HG03558 (cell line): ENCODE results near the gene CELF2.

ENCODE experiments used
- ATAC-seq: cut with Tn5 transposase; IDR thresholded peaks from one replicate; pipeline ENCODE4 v1.9.1; 2021; ENCODE audit warnings: moderate number of reproducible peaks; ENCODE audit not compliant: unreplicated experiment; ENCODE audit errors: extremely low read depth

CELF2 gene

GRCh38 chr10:11050301-11051287, 32.9 kb downstream of the CELF2 start:
- ATAC-seq, result no peak

GRCh38 chr10:11057018-11057417, 39.3 kb downstream of the CELF2 start:
- no peak for ATAC-seq

- no peak for ATAC-seq
Measured at GRCh38 chr10:11057448-11057847, 39.8 kb downstream of the CELF2 start.

- no peak for ATAC-seq
Measured at GRCh38 chr10:11057994-11058393, 40.3 kb downstream of the CELF2 start.

GRCh38 chr10:11058965-11059364, 41.3 kb downstream of the CELF2 start:
- no peak for ATAC-seq

- no peak for ATAC-seq
Measured at GRCh38 chr10:11063856-11064255, 46.2 kb downstream of the CELF2 start.

- ATAC-seq, result no peak
Measured at GRCh38 chr10:11064832-11065231, 47.2 kb downstream of the CELF2 start.

- no peak for ATAC-seq
Measured at GRCh38 chr10:11065567-11065966, 47.9 kb downstream of the CELF2 start.

GRCh38 chr10:11066520-11066919, 48.8 kb downstream of the CELF2 start:
- ATAC-seq, result no peak

- no peak for ATAC-seq
Measured at GRCh38 chr10:11068861-11069633, 51.4 kb downstream of the CELF2 start.

GRCh38 chr10:11073410-11073809, 55.7 kb downstream of the CELF2 start:
- no peak for ATAC-seq

GRCh38 chr10:11074536-11075267, 57.0 kb downstream of the CELF2 start:
- peak; percentile 80 for ATAC-seq

- no peak for ATAC-seq
Measured at GRCh38 chr10:11076221-11076620, 58.5 kb downstream of the CELF2 start.

GRCh38 chr10:11080564-11080984, 62.9 kb downstream of the CELF2 start:
- peak; percentile 68 for ATAC-seq

GRCh38 chr10:11081408-11081807, 63.7 kb downstream of the CELF2 start:
- ATAC-seq, result no peak

- no peak for ATAC-seq
Measured at GRCh38 chr10:11082526-11082925, 64.9 kb downstream of the CELF2 start.

GRCh38 chr10:11083051-11083450, 65.4 kb downstream of the CELF2 start:
- ATAC-seq, result no peak

- no peak for ATAC-seq
Measured at GRCh38 chr10:11085545-11085944, 67.9 kb downstream of the CELF2 start.

- no peak for ATAC-seq
Measured at GRCh38 chr10:11086177-11086840, 68.6 kb downstream of the CELF2 start.

GRCh38 chr10:11087372-11087771, 69.7 kb downstream of the CELF2 start:
- no peak for ATAC-seq
